OCI-LY7 (cell line): Measurements from ENCODE around the gene RRM2.

Experiments used
- CTCF ChIP-seq: fragments of 200-600 bp; sonication (generic); conservative IDR thresholded peaks from 2 replicates; pipeline ENCODE4 v1.5.1; 2014; ENCODE audit warnings: mild to moderate bottlenecking, antibody characterized with exemption, low read length, moderate library complexity, mixed read lengths
- EZH2phosphoT487 ChIP-seq: fragments of 200-600 bp; sonication (generic); IDR thresholded peaks from 2 replicates; pipeline ENCODE4 v1.6.1; 2018; ENCODE audit warnings: low read depth, borderline replicate concordance, mild to moderate bottlenecking, mixed run types, antibody characterized with exemption, low read length, moderate library complexity, mixed read lengths

- TF ChIP-seq CTCF (no peak), EZH2phosphoT487 (no peak)
Observed at GRCh38 chr2:10132043-10132575, 9.6 kb downstream of the RRM2 start.
